HG03354 (cell line): ENCODE results near the gene MYO5C.
"Not testable (repeated sequence)": the region's sequence is repeated elsewhere in the genome, so short reads cannot be mapped to it uniquely, and the experiment has no call there.

ENCODE experiments used
- ATAC-seq: cut with Tn5 transposase; IDR thresholded peaks from one replicate; pipeline ENCODE4 v1.9.1; 2021; ENCODE audit warnings: mild to moderate bottlenecking; ENCODE audit not compliant: unreplicated experiment, poor library complexity, severe bottlenecking

Gene MYO5C

DNA sequence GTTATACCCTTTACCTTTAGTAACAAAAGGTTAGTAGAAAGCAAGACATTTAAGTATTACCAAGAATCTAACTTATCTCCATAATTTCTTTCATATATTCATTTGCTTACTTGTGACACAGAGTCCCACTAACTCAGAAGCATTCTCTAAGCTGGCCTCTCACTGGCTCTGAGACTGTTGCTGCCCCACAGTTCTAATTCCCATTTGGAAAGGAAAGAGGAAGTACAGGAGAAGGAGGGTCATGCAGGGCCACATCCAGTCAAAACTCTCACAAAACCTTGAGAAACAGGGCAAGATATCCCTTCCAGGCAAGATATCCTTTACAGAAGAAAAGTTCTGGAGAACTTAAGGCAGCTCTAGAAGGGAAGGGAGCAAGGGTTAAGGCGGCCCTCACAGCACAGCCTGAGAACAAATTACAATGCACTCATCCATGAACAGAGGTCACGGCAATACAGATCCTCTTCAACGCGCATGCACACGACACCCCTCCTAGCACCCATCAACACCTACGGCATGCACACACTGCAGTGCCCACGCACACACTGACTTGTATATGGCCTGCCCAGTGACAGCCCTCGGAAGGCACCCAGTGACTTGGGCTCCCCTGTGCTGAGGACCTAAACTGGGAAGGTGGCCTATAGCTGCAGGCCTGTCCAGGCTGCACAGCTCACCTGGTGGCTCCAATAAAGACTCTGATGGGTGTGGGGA is 13.0 kb upstream of the MYO5C start:
- ATAC-seq: peak; percentile 60

DNA sequence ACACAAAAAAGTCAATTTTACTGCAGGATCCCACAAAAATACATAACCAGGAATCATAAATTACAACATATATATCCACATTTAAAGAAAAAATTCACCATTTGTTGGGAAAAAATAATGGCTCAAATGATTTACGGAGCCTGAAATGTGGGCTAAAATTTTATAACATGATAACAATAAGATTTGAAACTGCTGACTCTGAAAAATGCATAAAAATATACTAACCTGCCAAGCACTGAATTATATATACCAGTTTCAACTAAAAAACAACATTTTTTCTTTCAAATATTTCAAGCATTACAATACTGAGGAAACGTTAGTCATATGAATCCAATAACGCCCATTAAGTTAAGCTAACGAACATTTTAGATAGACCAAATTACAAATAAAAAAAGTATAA is 12.2 kb upstream of the MYO5C start:
- ATAC-seq: no peak

DNA sequence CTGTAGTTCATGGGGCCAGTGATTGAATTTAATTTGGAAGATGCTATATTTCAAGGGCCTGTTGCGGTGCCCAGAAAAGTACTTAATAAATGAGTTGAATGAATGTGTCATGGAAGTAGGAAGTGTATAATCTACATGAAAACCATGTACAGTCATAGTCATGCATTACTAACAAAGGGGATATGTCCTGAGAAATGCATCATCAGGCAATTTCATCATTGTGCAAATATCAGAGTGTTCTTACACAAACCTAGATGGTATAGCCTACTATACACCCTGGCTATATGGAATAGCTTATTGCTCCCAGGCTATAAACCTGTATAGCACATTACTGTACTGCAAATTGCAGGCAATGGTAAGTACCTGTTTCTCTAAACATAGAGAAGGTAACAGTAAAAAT is 10.7 kb upstream of the MYO5C start:
- ATAC-seq: no peak

DNA sequence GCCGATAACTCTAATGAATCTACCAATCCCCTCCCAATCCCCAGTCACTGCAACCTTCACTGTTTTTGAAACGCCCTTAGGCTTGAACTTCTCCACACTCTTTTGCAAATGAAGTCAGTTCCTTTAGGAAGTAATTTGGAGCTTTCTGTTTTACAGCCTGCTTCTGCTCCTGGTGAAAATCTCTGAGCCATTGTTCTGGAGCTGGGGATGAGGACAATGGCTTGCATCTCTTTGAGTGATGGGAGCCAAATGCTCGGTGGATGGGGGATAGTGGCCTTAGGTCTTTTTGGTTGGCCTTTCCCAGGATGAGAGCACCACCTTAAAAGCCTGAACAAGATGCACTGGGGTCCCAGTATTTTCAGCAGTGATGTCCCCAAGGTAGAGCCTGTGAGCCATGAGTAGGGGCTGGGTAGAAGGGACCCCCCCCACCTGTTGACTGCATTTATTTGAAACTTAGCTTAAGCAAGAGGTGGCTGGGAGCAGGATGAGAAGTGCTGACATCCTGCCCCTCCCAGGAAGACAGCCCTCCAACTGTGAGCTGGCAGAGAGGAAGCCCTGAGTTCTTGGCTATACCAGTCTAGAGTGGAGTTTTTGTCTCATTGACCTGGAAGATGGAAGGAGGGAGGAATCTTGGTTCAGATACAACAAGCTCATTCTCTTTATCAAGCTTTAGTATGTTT is 7.6 kb upstream of the MYO5C start:
- no peak for ATAC-seq

DNA sequence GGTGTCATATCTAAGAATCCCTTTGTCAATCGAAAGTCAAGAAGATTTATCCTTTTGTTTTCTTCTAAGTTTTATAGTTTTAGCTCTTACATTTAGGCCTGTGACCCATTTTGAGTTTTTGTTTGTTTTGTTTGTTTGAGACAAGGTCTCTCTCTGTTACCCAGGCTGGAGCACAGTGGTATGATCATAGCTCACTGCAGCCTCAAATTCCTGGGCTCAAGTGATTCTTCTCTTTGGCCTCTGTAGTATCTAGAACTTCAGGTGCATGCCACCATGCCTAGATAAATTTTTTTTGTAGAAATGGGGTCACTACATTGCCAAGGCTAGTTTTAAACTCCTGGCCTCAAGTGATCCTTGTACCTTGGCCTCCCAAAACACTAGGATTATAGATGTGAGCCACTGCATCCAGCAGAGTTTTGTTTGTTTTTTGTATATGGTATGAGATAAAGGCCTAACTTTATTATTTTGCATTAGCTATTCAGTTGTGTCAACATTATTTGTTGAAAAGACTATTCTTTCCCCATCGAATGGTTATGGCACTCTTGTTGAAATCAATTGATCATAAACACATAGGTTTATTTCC is 5.8 kb upstream of the MYO5C start:
- ATAC-seq: no peak

DNA sequence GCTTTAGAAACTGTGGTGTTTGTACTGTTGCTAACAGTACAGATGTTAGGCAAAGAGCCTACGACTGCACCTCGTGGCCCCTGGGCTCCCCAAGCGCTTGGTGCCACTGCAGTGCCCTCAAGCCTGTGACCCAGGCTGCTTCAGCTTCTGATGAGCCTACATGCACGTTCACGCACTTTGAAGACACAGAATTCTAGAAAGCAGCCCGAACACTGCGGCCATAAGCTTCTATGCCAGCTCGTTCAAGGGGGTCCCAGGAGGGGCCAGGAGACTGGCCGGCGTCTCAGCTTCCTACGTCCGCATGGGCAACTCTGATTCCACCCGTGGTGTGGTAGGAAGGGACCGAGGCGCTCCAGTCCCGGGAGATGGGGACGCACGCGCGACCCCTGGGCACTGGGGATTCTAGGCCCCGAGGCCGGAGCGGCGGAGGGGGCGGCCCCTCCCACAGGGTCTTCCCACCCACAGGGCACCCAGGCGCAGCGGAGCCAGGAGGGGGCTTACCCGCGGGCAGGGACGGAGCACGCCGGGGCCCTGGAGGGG is 653 bp downstream of the MYO5C start:
- ATAC-seq: no peak

DNA sequence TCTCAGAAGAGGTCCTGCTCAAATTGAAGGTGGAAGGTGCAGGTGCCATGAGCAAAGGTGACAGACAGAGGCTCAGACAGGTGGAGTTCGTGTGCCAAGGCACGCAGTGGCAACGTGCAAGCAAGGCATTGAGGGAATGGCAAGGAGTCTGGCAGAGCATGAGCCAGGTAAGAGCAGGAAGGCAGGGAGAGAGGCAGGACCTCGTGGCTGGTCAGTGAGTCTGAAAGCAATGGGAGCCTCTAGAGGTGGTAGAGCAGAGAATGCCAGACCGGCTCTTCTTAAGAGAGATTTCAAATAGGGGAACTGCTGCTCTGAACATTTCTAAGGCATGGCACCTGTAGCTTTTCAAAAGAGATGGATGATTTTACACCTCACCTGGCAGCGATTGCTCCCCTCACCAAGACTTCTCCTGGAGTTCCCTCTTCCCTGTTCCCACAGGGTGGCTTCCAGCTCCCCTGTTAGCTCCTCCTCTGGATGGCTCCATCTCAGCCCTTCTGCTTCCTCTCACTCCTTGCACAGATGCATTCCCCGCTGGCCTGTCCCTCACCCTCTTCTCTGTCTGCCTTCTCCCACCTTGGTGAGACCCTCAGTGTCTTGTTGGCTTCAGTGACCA is 2.7 kb downstream of the MYO5C start:
- ATAC-seq: no peak

DNA sequence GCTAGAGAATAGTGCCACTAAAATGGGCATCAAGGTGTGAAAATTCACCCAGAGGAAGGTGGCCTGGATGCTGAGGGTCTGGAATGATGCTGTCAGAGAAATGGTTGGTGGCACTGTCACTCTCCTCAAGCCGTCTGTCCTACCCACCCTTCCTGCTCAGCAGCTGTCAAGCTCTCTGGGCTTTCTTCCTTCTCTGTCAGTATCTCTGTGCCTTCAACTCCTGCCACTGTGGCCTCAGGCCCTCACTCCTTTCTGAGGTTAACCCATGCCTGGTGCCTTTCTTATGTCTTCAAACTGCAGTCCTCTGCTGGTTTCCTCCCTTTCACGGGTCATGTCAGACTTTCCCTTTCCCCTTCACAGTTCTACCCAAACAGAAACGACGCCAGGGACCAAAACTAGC is 4.4 kb downstream of the MYO5C start:
- no peak for ATAC-seq

DNA sequence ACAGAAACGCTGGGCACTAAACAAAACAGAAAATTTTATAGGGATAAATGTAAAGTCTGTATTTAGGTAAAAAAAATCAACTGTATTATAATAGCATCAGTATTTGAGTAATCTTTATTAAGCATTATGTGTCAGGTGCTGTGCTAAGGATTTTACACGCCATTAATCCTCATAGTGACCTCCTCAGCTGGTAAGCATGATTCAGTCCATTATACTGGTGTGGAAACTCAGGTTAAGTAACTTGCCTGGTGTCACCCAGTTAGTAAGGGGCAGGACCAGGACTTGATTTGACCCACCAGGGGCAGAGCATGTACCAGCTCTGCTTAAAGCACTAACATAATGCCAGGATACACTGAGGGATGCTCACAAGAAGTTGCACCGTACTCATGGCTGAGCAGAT is 4.8 kb downstream of the MYO5C start:
- ATAC-seq: no peak

DNA sequence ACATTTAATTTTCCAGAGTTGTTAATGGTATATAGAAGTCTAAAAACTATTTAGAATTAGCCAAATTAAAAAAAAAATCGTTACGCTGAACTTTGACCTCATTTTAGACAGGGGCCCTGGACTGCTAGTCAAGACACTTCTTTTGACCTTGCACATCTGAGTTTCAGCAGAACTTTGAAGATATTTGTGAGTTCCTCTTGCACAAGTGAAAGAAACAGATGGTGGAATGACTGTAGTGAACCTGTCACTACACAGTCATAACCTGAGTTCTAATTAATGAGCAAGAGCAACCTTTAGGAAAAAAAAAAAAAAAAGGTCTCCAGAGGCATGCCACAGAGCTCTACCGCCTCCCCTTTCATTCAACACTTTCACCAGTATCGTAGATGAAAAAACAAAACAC is 5.3 kb downstream of the MYO5C start:
- ATAC-seq: peak; percentile 47

DNA sequence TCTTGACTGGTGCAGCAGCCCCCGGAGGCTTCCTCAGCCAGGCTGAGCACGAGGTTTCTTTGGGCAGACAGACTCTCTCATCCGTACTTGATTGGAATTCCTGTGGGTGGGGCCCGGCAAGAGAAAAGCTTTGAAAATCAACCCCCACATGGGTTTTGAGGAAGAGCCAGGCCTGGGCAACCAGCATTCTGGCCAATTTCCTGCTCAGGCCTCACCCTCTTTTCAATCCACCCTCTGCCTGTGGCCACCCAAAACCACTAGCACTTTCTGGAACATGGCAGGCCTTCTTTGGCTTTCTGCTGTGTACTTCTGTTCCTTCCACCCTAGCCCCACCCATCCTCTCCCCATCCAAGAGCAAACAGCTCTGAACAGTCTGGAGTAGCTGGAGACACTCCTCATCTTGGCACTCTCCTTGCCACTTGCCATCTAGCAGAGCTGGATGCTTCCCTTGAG is 5.9 kb downstream of the MYO5C start:
- no peak for ATAC-seq

DNA sequence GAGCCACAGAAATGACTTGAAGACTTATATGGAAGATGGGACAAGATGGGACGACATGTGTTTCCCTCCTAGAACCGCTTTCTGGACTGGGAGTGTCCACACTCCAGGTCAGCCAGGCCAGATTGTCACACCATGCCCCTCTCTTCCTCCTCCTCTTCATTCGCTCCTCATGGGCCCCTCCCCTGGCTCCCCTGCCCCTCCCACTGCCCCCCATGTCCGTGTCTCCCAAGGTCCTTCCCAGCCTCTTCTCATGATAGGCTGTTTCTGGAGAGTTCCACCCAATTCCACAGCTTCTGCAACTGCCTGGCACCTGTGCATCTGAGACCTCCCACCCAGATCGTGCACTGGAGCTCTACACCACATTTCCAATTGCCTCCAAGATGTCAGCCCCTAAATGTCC is 6.6 kb downstream of the MYO5C start:
- ATAC-seq: no peak

DNA sequence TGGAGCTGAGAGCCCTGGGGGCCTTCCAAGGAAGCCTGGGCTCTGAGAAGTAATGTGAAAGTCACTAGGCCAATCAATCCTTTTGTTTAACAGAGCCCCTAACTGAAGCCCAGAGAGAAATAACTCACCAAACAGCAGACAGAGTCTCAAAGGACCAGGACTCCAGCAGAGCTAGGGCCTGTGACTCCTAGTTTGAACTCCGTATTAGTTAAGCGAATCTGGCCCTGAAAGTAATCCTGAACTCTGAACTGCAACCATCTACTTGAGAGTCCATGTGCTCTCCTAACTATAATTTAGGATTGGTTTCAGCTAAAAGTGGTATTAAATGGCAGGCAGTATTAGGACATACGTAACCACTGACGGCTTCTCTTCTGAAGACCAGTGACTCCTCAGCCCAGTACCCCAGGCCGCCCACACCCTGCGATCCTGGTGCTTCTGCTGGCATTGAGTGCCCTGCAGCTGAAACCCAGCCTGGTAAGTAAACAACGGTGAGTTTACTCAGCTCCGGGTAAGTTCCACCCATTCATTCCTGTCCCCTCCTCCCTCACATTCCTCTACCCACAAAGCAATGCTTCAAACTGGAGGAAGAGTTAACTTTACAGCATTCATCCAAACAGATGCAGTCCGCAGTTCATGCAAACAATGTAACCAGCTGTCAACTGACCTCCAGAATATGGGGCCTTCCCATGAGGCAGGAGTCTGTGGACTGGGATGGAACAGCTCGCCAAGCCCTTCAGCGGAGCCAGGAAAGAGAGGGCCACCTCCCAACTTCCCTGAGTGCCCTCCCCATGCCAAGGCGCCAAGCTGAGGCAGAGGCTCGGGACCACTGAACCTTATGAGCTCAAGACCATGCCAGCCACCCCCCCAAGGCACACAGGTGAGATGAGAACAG is 7.3 kb downstream of the MYO5C start:
- ATAC-seq: no peak

DNA sequence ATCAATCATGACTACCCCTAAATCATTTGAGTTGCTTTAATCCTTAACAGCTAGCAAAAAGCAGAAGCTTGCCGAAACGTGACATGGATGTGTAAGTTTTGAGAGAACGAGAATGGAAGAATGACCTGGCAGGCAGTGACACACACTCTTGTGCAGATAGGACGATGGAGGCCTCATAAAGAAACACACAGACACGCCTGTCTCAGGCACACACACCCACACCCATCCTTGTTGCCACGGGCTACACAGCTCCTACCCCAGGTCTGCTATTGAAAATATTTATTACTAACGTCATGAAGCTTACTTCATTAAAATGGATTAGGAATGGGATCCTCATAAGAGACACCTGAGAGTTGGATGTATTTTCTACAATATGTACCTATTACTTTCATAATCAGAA is 8.5 kb downstream of the MYO5C start:
- no peak for ATAC-seq

DNA sequence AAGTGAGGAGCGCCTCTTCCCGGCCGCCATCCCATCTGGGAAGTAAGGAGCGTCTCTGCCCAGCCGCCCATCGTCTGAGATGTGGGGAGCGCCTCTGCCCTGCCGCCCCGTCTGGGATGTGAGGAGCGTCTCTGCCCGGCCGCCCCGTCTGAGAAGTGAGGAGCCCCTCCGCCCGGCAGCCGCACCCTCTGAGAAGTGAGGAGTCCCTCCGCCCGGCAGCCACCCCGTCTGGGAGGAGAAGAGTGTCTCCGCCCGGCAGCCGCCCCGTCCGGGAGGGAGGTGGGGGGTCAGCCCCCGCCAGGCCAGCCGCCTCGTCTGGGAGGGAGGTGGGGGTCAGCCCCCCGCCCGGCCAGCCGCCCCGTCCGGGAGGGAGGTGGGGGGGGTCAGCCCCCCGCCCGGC is 9.7 kb downstream of the MYO5C start:
- not testable (repeated sequence) for ATAC-seq

DNA sequence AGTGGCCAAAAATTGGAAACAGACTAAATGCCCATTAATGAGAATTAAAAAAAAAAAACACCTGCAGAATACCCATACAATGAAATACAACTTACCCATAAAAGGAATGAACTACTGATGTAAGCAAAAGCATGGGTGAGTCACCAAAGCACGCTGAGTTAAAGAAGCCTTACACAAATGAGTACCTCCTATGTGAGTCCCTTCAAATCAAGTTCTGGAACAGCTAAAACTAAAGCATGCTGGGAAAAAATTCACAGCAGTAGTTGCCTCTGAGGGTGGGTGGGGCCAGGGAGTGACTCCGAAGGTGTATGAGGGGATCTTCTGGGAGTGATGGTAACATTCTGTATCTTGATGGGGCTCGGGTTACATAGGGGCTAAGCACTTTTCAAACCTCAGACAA is 11.4 kb downstream of the MYO5C start:
- no peak for ATAC-seq

DNA sequence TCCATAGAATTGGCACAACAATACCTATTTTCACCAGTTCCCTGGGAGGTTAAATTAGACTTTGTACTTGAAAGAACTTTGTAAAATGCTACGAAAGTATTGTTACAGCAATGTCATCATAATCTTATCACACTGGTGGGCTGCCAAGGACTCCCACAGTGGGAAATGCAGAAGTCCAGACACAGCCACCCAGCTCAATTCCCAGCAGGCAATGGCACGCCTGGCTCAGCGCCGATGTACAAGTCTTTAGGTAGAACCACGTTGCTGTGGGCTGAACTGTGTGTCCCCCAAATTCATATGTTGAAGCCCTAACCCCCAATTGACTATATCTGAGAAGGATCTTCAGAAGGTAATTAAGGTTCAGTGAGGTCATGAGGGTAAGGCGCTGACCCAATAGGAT is 12.3 kb downstream of the MYO5C start:
- ATAC-seq: no peak

DNA sequence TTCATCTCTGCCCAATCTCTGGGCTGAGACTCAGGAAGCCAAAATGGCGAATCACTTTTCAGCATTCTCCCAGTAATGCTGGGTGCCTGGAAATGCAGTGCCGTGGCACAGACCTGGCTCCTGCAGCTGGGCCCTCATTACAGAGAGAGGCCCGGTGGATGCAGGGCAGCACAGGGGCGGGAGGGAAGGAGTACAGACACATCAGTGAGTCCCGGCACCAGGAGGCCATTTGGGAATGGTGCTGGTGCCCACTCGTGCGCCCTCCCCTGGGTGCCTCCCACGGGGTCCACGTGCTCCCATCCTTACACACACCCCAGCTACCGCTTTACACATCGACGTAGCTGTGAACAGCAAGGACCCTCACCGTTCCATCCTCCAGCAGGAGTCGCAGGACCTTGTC is 13.2 kb downstream of the MYO5C start:
- no peak for ATAC-seq
